Peyer's patch (tissue), 4 donors: ENCODE measurements around the gene DBNL. TPM values are rescaled to one million over a fixed set of nuclear protein-coding genes. Genes with fewer than 3 reads are reported as not detected.

Experiments
- DNase-seq, 3 donors: peaks; one replicate each; pipeline ENCODE4 v3.0.0-alpha.2; 2017 to 2019
- H3K27ac ChIP-seq, 4 donors: fragments of 200-600 bp; sonication (generic); one replicate each; pipeline ENCODE4 v1.5.1; 2016 to 2019
- H3K27me3 ChIP-seq, 2 donors: fragments of 200-600 bp; sonication (generic); one replicate each; pipeline ENCODE4 v1.5.1; 2019
- H3K36me3 ChIP-seq, 3 donors: fragments of 200-600 bp; sonication (generic); one replicate each; pipeline ENCODE4 v1.5.1; 2016 to 2019
- H3K4me1 ChIP-seq, 4 donors: fragments of 200-600 bp; sonication (generic); one replicate each; pipeline ENCODE4 v1.5.1; 2016 to 2019
- H3K4me3 ChIP-seq, 4 donors: fragments of 200-600 bp; sonication (generic); 1 replicate in 3 of 4; 2 replicates in 1 of 4; pipeline ENCODE4 v1.5.1; 2016 to 2019; ENCODE audit warnings: mild to moderate bottlenecking in 1 of 4
- H3K9me3 ChIP-seq, 4 donors: fragments of 200-600 bp; sonication (generic); one replicate each; pipeline ENCODE4 v1.5.1; 2016 to 2019; ENCODE audit warnings: mild to moderate bottlenecking in 1 of 4
- POLR2A ChIP-seq, 2 donors: fragments of 450-650 bp; IDR thresholded peaks; one replicate each; pipeline ENCODE4 v1.5.1; 2017; ENCODE audit warnings: antibody characterized with exemption in 2 of 2, mild to moderate bottlenecking in 2 of 2, moderate library complexity in 2 of 2
- total RNA-seq, 4 donors: library from RNA; depleted of rRNA; stranded (reverse); fragments of >200 nt; gene quantifications; one replicate each; pipeline ENCODE4 v1.1.0, GENCODE V29; 2016
- TF ChIP-seq, protein P1 (sequence below), 6 experiments: fragments of 450-650 bp in 4 of 6; fragments of 200-600 bp in 2 of 6; sonication (generic) in 1 of 6; IDR thresholded peaks; one replicate each; pipeline ENCODE4 v1.5.1; 2017 to 2019; ENCODE audit warnings: antibody characterized with exemption in 6 of 6, mild to moderate bottlenecking in 3 of 6, moderate library complexity in 1 of 6

The DBNL gene
- total RNA-seq, 4 donors from 2014 or later: 100 to 303 (median 111) TPM

DNA sequence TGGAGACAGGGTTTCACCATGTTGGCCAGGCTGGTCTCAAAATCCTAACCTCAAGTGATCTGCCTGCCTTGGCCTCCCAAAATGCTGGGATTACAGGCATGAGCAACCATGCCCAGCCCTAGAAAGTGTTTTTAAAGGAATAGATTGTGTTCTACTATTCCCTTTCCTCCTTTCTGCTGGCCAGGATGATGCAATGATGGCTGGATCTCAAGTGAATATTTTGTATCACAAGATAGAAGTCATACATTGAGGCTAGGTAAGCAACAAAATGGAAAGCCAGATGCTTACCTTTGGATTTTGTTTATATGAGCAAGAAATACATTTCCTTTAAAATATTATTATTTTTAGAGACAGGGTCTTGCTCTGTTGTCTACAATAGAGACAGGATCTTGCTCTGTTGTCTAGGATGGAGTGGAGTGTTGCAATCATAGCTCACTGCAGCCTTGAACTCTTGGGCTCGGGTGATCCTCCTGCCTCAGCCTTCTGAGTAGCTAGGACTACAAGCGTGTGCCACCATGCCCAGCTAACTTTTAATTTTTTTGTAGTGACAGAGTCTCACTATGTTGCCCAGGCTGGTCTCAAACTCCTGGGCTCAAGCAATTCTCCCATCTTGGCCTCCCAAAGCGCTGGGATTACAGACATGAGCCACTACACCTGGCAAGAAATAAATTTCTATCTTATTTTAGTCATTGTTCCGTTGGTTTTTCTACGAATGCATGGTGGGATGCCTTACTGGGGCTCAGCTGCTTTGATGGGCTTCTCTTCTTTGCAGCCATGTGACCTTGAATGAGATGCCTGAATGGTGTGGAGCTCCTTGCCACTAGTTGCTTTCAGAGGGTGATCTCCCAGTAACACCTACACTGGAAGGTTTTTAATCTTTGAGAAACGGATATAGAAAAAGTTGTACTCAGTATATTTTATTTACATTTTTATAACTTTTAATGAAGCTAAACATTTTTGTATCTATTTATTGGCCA, 53.9 kb downstream of the DBNL start:
- peak overlapping the region in 2 of 4 donors; percentile 32 to 71 for H3K27ac ChIP-seq
- H3K27me3 ChIP-seq: no peaks in the 10 kb centered on the region
- no peak for DNase-seq
- H3K9me3 ChIP-seq: no peaks in the 10 kb centered on the region
- H3K4me3 ChIP-seq: no peak overlapping the region
- no peak for TF ChIP-seq POLR2A (IDR thresholded peaks at IDR 0.05)
- TF ChIP-seq, protein P1, sequence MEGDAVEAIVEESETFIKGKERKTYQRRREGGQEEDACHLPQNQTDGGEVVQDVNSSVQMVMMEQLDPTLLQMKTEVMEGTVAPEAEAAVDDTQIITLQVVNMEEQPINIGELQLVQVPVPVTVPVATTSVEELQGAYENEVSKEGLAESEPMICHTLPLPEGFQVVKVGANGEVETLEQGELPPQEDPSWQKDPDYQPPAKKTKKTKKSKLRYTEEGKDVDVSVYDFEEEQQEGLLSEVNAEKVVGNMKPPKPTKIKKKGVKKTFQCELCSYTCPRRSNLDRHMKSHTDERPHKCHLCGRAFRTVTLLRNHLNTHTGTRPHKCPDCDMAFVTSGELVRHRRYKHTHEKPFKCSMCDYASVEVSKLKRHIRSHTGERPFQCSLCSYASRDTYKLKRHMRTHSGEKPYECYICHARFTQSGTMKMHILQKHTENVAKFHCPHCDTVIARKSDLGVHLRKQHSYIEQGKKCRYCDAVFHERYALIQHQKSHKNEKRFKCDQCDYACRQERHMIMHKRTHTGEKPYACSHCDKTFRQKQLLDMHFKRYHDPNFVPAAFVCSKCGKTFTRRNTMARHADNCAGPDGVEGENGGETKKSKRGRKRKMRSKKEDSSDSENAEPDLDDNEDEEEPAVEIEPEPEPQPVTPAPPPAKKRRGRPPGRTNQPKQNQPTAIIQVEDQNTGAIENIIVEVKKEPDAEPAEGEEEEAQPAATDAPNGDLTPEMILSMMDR (IDR thresholded peaks at IDR 0.05): no peak
- H3K36me3 ChIP-seq: no peaks in the 10 kb centered on the region
- H3K4me1 ChIP-seq: peaks cover 0 to 8% (median 2%) of the 10 kb centered on the region in 4 donors

DNA sequence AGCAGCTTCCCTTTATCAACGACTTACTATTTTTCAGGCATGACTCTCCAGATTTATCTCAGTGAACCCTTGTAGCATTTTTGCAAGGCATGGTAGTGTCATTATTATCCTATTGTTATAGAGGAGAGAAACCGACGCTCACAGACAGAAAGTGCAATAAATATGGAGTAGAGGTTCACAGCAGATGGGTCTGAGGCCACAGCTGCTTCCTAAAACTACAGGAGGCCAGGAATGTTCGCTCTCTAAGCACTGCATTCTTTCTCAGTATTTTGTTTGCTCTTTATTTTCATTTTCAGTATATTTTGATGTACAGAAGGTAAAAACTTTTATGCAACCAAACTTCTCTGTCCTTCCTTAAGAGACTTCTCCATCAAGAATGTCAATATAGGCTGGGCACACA, 55.2 kb downstream of the DBNL start:
- no peak for DNase-seq
- H3K9me3 ChIP-seq: no peaks in the 10 kb centered on the region

DNA sequence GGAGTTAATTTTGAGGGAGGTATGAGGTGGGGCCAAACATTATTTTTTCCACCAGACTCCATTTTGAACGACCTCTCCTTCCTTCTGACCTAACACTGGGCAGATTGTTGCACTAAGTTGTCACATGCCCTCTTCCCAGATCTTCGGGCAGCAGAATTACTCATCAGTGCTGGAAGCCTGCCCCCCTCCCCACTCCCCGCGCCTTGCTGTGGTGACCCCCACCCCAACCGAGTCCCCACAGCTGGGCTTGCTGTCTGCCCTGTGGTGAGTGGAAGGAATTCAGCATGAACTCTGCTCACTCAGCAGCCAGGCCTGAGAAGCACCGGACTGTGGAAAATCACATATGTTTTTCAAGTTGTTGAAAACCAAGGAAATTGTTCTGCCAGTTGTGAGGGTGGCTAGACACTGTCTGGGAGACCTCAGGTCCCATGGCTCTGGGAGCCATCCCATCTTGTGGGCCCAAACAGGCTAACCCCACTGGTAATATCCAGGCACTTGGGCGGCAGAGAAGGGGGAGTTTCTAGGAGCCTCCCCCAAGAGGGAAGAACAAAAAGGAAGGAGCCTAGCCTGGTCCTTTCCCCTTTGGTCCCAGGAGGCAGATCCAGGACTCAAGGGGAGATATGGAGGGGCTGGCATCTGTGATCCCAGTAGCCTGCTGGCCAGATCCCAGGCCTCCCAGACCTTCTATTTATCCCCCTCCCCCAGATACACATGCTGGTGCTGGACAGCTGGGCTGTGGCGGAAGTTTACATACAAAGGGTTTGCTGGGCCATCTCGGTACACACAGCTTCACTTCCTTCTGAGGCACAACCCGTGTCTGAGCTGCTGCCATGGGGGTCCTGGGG, 56.2 kb downstream of the DBNL start:
- H3K27me3 ChIP-seq: peaks cover 0 to 6% of the 10 kb centered on the region in 2 donors
- no peaks in the 10 kb centered on the region for H3K36me3 ChIP-seq
- H3K4me3 ChIP-seq: no peak overlapping the region
- DNase-seq: peak in 1 of 3 donors; percentile 41
- peak overlapping the region; percentile 43 to 68 (median 64) for H3K27ac ChIP-seq
- no peaks in the 10 kb centered on the region for H3K9me3 ChIP-seq
- peaks cover 0 to 5% (median 0%) of the 10 kb centered on the region in 4 donors for H3K4me1 ChIP-seq
- TF ChIP-seq, protein P1 (IDR thresholded peaks at IDR 0.05): no peak
- no peak for TF ChIP-seq POLR2A (IDR thresholded peaks at IDR 0.05)

More for the DNA sequence above, 55.2 kb downstream of the DBNL start:
- TF ChIP-seq, protein P1 (IDR thresholded peaks at IDR 0.05): no peak
- TF ChIP-seq POLR2A (IDR thresholded peaks at IDR 0.05): no peak
- Histone ChIP-seq H3K27ac (no peak overlapping the region), H3K4me3 (no peak overlapping the region), H3K4me1 (peaks cover 0 to 8% (median 2%) of the 10 kb centered on the region in 4 donors), H3K36me3 (no peaks in the 10 kb centered on the region), H3K27me3 (peaks cover 0 to 6% of the 10 kb centered on the region in 2 donors)

DNA sequence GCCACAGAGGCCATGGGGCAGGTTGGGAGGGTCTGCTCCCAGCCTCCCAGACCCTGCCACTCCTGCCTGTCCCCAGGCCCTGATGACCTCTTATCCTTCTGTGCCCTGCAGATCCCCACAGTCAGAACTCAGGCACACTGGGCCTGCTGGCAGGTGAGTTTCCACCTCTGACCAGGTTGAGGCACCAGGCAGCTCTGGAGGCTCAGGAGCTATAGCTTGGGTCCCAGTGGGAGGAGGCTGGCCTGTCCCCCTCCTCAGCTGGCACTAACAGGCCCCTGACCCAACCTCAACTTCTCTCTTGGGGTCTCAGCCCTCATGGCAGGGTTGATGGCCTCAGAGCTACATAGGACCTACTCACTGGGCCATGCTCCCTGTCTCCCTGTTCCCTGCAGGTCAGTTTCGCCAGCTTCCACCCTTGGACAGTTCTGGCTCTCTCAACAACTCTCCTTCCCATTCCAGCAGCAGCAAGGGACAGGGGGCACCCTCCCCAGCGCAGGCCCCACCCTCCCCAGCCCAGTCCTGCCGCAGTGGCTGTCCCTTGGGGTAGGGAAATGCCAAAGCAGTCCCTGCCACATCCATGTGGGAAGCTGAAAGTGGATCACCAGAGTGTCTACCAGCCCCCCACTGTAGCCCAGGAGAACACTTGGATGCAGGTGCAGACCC, 56.9 kb downstream of the DBNL start:
- Histone ChIP-seq H3K4me1 (peaks cover 0 to 5% (median 0%) of the 10 kb centered on the region in 4 donors), H3K9me3 (no peaks in the 10 kb centered on the region), H3K36me3 (no peaks in the 10 kb centered on the region), H3K27me3 (peaks cover 0 to 6% of the 10 kb centered on the region in 2 donors), H3K27ac (peak overlapping the region; percentile 43 to 68 (median 64)), H3K4me3 (no peak overlapping the region)
- no peak for TF ChIP-seq POLR2A (IDR thresholded peaks at IDR 0.05)
- TF ChIP-seq, protein P1 (IDR thresholded peaks at IDR 0.05): no peak
- no peak for DNase-seq
